Measurements from ENCODE around the gene MTRF1.

- TF ChIP-seq CTCF (IDR thresholded peaks at IDR 0.05) (no peak), POLR2A (IDR thresholded peaks at IDR 0.05) (no peak)
Measured at GRCh38 chr13:41179593-41180250, 83.7 kb downstream of the MTRF1 start.

All from body of pancreas (tissue), 4 donors.